OCI-LY7 (cell line): ENCODE data around the gene TRIM13. TPM values are rescaled to one million over a fixed set of nuclear protein-coding genes. Genes with fewer than 3 reads are reported as not detected.

Source experiments
- BruUV-seq: library from RNA; stranded (reverse); fragments of 400-500 nt; replicated peaks from 2 replicates; lab custom pipeline; 2021; lab: Mats Ljungman, UMichigan
- CTCF ChIA-PET: fragments of 300-600 bp; sonication (Branson Sonifier 250); formaldehyde crosslinking; loops from one replicate; lab custom pipeline; 2022; ENCODE audit warnings: antibody characterized with exemption; ENCODE audit not compliant: unreplicated experiment; lab: Charles Lee
- POLR2A ChIA-PET: fragments of 300-600 bp; sonication (Branson Sonifier 250); formaldehyde crosslinking; loops from one replicate; lab custom pipeline; 2022; ENCODE audit warnings: antibody characterized with exemption; lab: Charles Lee
- DNase-seq: peaks from one replicate; pipeline ENCODE4 v3.0.0-alpha.2; 2015; ENCODE audit warnings: low spot score
- H2AFZ ChIP-seq: fragments of 200-600 bp; sonication (generic), shearing (Covaris generic); 2 replicates; pipeline ENCODE4 v1.6.1; 2014; ENCODE audit warnings: mild to moderate bottlenecking, antibody characterized with exemption, low read length, moderate library complexity
- H3K27ac ChIP-seq: fragments of 200-600 bp; sonication (generic); 2 replicates; pipeline ENCODE4 v1.5.1; 2014; ENCODE audit warnings: mixed run types, low read depth, mild to moderate bottlenecking, moderate library complexity, low read length, inconsistent platforms; ENCODE audit not compliant: poor library complexity, severe bottlenecking
- H3K36me3 ChIP-seq: fragments of 200-600 bp; sonication (generic); 2 replicates; pipeline ENCODE4 v1.6.1; 2014; ENCODE audit warnings: mild to moderate bottlenecking, antibody characterized with exemption, low read length, moderate library complexity, mixed read lengths; ENCODE audit not compliant: insufficient read depth
- H3K4me1 ChIP-seq: fragments of 200-600 bp; sonication (generic); 2 replicates; pipeline ENCODE4 v1.5.1; 2014; ENCODE audit warnings: mild to moderate bottlenecking, low read length; ENCODE audit not compliant: insufficient read depth, poor library complexity, severe bottlenecking
- H3K4me2 ChIP-seq: fragments of 200-600 bp; sonication (generic); 2 replicates; pipeline ENCODE4 v1.6.1; 2014; ENCODE audit warnings: mild to moderate bottlenecking, low read length
- H3K4me3 ChIP-seq: fragments of 200-600 bp; sonication (generic); 2 replicates; pipeline ENCODE4 v1.5.1; 2014; ENCODE audit warnings: mild to moderate bottlenecking, low read depth, low read length; ENCODE audit not compliant: poor library complexity, severe bottlenecking
- H3K79me2 ChIP-seq: fragments of 200-600 bp; sonication (generic); 2 replicates; pipeline ENCODE4 v1.6.1; 2016; ENCODE audit warnings: low read depth, mild to moderate bottlenecking, low read length, moderate library complexity, mixed read lengths; ENCODE audit not compliant: insufficient read depth
- H3K9me2 ChIP-seq: fragments of 200-600 bp; sonication (generic); 2 replicates; pipeline ENCODE4 v1.6.1; 2016; ENCODE audit warnings: mild to moderate bottlenecking, low read length, mixed read lengths; ENCODE audit not compliant: insufficient read depth
- H3K9me3 ChIP-seq: fragments of 200-600 bp; sonication (generic); 2 replicates; pipeline ENCODE4 v1.6.1; 2014; ENCODE audit warnings: mild to moderate bottlenecking, mixed run types, low read length, mixed read lengths
- H4K20me1 ChIP-seq: fragments of 200-600 bp; sonication (generic); 2 replicates; pipeline ENCODE4 v1.6.1; 2014; ENCODE audit warnings: mild to moderate bottlenecking, antibody characterized with exemption, low read length, moderate library complexity, mixed read lengths; ENCODE audit not compliant: insufficient read depth
- EZH2phosphoT487 ChIP-seq: fragments of 200-600 bp; sonication (generic); IDR thresholded peaks from 2 replicates; pipeline ENCODE4 v1.6.1; 2018; ENCODE audit warnings: low read depth, borderline replicate concordance, mild to moderate bottlenecking, mixed run types, antibody characterized with exemption, low read length, moderate library complexity, mixed read lengths
- intact Hi-C: fragments of 100-400 bp; cut with micrococcal nuclease; formaldehyde crosslinking; loops from one replicate; pipeline ENCODE4 v1.10.0; 2022; ENCODE audit not compliant: unreplicated experiment
- total RNA-seq, 2 experiments: library from RNA; depleted of rRNA in 1 of 2; stranded (reverse); fragments of >200 nt in 1 of 2; shearing (Covaris generic) in 1 of 2; gene quantifications; 2 replicates each; pipeline ENCODE4 v1.2.3, GENCODE V29; 2014 to 2022
- TF ChIP-seq, protein P1 (sequence below): fragments of 200-600 bp; sonication (generic); conservative IDR thresholded peaks from 2 replicates; pipeline ENCODE4 v1.5.1; 2014; ENCODE audit warnings: mild to moderate bottlenecking, antibody characterized with exemption, low read length, moderate library complexity, mixed read lengths

TRIM13 gene
- total RNA-seq, 2 experiments from 2014 or later = 12.5 to 13.8 TPM

DNA sequence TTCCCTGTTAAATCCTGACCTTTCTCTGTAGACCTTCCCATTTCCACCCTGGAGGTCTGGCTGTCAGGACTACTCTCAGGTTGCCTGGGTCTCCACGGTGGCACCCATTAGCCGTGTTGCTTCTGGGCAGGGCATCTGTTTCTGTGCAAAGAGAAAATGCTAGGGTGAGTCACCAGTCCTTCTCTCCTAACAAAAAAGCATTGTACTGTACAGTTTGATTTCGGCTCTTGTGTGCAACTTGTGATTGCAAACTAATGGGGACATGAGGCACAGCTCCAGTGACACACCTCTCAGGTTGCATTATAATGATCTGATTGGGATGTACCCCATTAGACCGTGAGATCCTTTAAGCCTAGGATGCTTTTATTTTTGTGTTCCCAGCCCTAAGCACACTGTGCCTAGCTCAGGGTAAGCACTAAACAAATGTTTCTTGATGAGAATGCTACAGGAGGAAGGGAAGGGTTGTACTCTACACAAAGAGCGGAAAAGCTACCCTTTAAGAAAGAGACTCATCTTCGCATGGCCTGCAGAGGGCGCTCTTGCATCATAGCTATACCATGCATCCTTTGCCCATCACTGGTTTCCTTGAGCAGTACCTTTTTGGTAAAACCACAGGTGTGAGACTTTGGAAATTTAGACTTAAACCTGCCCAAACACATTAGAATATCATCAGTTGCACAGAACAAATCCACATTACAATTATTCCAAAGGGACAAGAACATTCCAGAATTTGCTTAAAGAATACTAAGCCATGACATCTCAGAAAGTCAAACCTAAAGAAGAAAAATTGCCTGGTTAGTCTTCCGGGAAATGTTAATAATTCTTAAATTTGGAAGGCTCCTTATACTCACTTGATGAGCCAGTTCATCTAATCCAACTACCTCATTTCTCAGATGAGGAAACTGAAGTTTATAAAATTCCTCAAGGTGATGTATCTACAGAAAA is 20.3 kb upstream of the TRIM13 start:
- Histone ChIP-seq H3K9me3 (no peaks in the 10 kb centered on the region), H3K4me2 (no peak overlapping the region), H3K27ac (no peak overlapping the region), H4K20me1 (no peaks in the 10 kb centered on the region), H3K9me2 (no peaks in the 10 kb centered on the region), H3K4me1 (peaks cover 8% of the 10 kb centered on the region), H3K4me3 (no peak overlapping the region), H3K79me2 (no peaks in the 10 kb centered on the region), H3K36me3 (peaks cover 20% of the 10 kb centered on the region; the same call in 1 of the 2 replicates), H2AFZ (peak overlapping the region; percentile 38; the same call in 1 of the 2 replicates)
- no TSS peak for BruUV-seq
- TF ChIP-seq, protein P1, sequence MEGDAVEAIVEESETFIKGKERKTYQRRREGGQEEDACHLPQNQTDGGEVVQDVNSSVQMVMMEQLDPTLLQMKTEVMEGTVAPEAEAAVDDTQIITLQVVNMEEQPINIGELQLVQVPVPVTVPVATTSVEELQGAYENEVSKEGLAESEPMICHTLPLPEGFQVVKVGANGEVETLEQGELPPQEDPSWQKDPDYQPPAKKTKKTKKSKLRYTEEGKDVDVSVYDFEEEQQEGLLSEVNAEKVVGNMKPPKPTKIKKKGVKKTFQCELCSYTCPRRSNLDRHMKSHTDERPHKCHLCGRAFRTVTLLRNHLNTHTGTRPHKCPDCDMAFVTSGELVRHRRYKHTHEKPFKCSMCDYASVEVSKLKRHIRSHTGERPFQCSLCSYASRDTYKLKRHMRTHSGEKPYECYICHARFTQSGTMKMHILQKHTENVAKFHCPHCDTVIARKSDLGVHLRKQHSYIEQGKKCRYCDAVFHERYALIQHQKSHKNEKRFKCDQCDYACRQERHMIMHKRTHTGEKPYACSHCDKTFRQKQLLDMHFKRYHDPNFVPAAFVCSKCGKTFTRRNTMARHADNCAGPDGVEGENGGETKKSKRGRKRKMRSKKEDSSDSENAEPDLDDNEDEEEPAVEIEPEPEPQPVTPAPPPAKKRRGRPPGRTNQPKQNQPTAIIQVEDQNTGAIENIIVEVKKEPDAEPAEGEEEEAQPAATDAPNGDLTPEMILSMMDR = peak; percentile 99
- TF ChIP-seq EZH2phosphoT487 = no peak
- peak; percentile 87 for DNase-seq
- POLR2A ChIA-PET = interaction anchor here (0.7 to 1.2 kb wide), 4 partner anchors 21 to 816 kb away, joined by 3 to 6 read pairs (median 4); partner anchors contain the start of gene TRIM13
- CTCF ChIA-PET = interaction anchor here (0.7 to 1.3 kb wide), 3 partner anchors 21 to 824 kb away, joined by 3 to 4 read pairs (median 3); no protein-coding TSS in a partner anchor
- intact Hi-C loops = loop anchor here (1.0 to 5.0 kb wide), 5 partner anchors 146 to 1094 kb away; no protein-coding TSS in a partner anchor

DNA sequence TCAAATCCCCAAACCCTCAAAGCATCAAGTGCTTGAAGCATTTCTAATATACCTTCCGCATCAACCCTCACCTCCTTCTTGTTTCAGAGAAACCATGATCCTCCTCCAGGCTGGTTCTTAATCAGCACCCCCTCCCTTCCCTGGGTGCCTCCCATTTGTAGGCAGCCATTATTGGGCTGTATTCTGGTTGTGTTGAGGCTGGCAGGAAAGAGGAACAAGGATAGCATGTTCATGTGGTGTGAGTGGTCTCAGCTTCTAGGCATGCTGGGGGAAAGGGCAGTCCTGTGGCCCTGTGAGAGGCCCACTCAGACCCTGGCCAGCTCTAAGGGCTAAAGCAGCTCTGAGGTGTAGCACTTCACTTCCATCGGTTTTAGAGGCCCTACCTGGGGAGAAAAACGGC is 18.9 kb upstream of the TRIM13 start:
- H3K9me2 ChIP-seq = no peaks in the 10 kb centered on the region
- H3K27ac ChIP-seq = no peak overlapping the region
- intact Hi-C loops = loop anchor here (5.0 kb wide), 1 partner anchor 144 kb away; no protein-coding TSS in a partner anchor

DNA sequence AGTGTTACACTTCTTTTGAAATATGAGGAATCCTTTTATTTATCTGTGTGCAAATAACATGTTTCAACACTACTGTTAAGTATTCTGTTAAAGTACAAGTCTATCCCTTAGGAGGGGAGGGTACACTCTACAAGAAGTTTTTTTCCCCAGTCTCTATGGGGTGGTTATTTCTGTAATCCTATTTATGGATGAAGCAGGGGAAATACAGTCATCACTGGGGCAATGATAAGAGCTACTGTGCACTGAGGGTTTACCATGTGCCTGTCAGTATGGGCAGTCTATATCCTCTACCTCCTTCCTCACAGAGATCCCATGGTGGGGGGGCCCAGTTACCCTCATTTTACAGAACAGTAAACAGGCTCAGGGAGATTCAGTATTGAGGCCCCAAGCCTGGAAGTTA is 16.6 kb upstream of the TRIM13 start:
- Histone ChIP-seq H3K79me2 (no peaks in the 10 kb centered on the region), H2AFZ (no peak overlapping the region), H3K9me2 (no peaks in the 10 kb centered on the region), H3K4me1 (peaks cover 13% of the 10 kb centered on the region), H3K4me2 (no peak overlapping the region), H3K36me3 (peaks cover 22% of the 10 kb centered on the region), H4K20me1 (no peaks in the 10 kb centered on the region), H3K9me3 (no peaks in the 10 kb centered on the region), H3K27ac (no peak overlapping the region), H3K4me3 (no peak overlapping the region)
- intact Hi-C loops = no loop called here
- TF ChIP-seq EZH2phosphoT487 = no peak
- TF ChIP-seq, protein P1 = no peak
- ChIA-PET CTCF (no interaction called here), POLR2A (interaction anchor here (0.6 to 1.0 kb wide), 3 partner anchors 18 to 708 kb away, joined by 3 to 4 read pairs (median 3); no protein-coding TSS in a partner anchor)
- TSS peak; percentile 31 for BruUV-seq
- DNase-seq = no peak

More for the DNA sequence above, 18.9 kb upstream of the TRIM13 start:
- Histone ChIP-seq H3K4me3 (no peak overlapping the region), H3K9me3 (no peaks in the 10 kb centered on the region), H2AFZ (no peak overlapping the region), H3K36me3 (peaks cover 21% of the 10 kb centered on the region), H3K4me1 (peaks cover 8% of the 10 kb centered on the region), H4K20me1 (no peaks in the 10 kb centered on the region), H3K79me2 (no peaks in the 10 kb centered on the region), H3K4me2 (no peak overlapping the region)
- no peak for TF ChIP-seq EZH2phosphoT487
- DNase-seq = no peak
- CTCF ChIA-PET = no interaction called here
- BruUV-seq = no TSS peak
- POLR2A ChIA-PET = interaction anchor here (0.6 to 1.3 kb wide), 4 partner anchors 9 to 559 kb away, joined by 3 to 4 read pairs (median 4); no protein-coding TSS in a partner anchor
